HFFc6 (cell line): ENCODE measurements around the gene SLC25A38. TPM values are rescaled to one million over a fixed set of nuclear protein-coding genes. Genes with fewer than 3 reads are reported as not detected.
A peak's percentile ranks its signal among the peaks of the same experiment; 100 is the strongest.

Source experiments
- DNase-seq: peaks from one replicate; pipeline ENCODE4 v3.0.0-alpha.2; 2018
- H3K27ac Mint-ChIP-seq: 2 replicates; pipeline ENCODE4 v1.8.0; 2020; ENCODE audit warnings: mild to moderate bottlenecking, mixed read lengths
- H3K27me3 Mint-ChIP-seq: 2 replicates; pipeline ENCODE4 v1.8.0; 2021; ENCODE audit warnings: mild to moderate bottlenecking, moderate library complexity, mixed read lengths; ENCODE audit not compliant: insufficient read depth
- H3K36me3 Mint-ChIP-seq: 2 replicates; pipeline ENCODE4 v1.8.0; 2021; ENCODE audit warnings: low read depth, mixed read lengths
- H3K4me1 Mint-ChIP-seq: 2 replicates; pipeline ENCODE4 v1.8.0; 2020; ENCODE audit warnings: low read depth, mixed read lengths
- H3K4me3 Mint-ChIP-seq: 2 replicates; pipeline ENCODE4 v1.8.0; 2020; ENCODE audit warnings: mild to moderate bottlenecking, moderate library complexity, mixed read lengths
- H3K9me3 Mint-ChIP-seq: 2 replicates; pipeline ENCODE4 v1.8.0; 2020; ENCODE audit warnings: mild to moderate bottlenecking, mixed read lengths
- total RNA-seq, 6 experiments: library from RNA; stranded (reverse); fragmentation: NEBNext Ultra II Directional; extraction: Animal tissue kit (Norgen Biotek cat#: 25700); gene quantifications; 2 replicates in 1 of 6; 3 replicates in 5 of 6; pipeline ENCODE4 v1.2.3, GENCODE V29; 2021
- TF ChIP-seq, protein P1 (sequence below): fragments of 200-600 bp; sonication (generic); IDR thresholded peaks from 2 replicates; pipeline ENCODE4 v1.5.0; 2021; ENCODE audit warnings: antibody characterized with exemption, mild to moderate bottlenecking

Gene SLC25A38
- total RNA-seq, 6 experiments from 2014 or later = 24.8 to 32.4 (median 27.9) TPM

DNA sequence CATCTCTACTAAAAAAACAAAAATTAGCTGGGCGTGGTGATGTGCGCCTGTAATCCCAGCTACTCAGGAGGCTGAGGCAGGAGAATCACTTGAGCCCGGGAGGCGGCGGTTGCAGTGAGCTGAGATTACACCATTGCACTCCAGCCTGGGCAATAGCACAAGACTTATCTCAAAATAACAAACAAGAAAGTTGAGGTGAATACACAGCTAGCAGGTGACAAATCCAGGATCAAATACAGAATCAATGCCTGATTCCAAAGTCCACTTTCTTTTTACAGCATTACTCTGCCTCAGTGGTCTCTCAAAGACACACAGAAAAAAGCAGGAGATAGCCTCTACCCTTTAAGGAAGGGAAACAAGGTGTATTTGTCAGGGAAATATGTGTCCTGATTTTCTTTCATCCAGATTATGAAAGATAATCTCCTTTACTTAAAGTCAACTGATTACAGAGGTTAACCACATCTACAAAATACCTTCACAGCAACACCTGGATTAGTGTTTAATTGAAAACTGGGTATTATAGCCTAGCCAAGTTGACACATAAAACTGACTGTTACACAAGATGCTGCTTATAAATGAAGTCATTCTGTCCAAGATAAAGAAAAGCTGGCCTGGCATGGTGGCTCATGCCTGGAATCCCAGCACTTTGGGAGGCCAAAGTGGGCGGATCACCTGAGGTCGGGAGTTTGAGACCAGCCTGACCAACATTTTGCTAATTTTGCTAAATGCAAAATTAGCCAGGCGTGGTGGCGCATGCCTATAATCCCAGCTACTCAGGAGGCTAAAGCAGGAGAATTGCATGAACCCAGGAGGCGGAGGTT, 4.0 kb upstream of the SLC25A38 start:
- H3K27me3 Mint-ChIP-seq = peaks cover 7% of the 10 kb centered on the region
- H3K4me1 Mint-ChIP-seq = peaks cover 9% of the 10 kb centered on the region; the same call in 1 of the 2 replicates
- H3K27ac Mint-ChIP-seq = no peak overlapping the region
- no peaks in the 10 kb centered on the region for H3K9me3 Mint-ChIP-seq
- no peaks in the 10 kb centered on the region for H3K36me3 Mint-ChIP-seq
- no peak overlapping the region for H3K4me3 Mint-ChIP-seq
- TF ChIP-seq, protein P1, sequence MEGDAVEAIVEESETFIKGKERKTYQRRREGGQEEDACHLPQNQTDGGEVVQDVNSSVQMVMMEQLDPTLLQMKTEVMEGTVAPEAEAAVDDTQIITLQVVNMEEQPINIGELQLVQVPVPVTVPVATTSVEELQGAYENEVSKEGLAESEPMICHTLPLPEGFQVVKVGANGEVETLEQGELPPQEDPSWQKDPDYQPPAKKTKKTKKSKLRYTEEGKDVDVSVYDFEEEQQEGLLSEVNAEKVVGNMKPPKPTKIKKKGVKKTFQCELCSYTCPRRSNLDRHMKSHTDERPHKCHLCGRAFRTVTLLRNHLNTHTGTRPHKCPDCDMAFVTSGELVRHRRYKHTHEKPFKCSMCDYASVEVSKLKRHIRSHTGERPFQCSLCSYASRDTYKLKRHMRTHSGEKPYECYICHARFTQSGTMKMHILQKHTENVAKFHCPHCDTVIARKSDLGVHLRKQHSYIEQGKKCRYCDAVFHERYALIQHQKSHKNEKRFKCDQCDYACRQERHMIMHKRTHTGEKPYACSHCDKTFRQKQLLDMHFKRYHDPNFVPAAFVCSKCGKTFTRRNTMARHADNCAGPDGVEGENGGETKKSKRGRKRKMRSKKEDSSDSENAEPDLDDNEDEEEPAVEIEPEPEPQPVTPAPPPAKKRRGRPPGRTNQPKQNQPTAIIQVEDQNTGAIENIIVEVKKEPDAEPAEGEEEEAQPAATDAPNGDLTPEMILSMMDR = no peak
- DNase-seq = no peak

GRCh38 chr3:39379778-39380155, 3.4 kb upstream of the SLC25A38 start:
- Mint-ChIP-seq H3K4me1 (peaks cover 13% of the 10 kb centered on the region; the same call in 1 of the 2 replicates), H3K36me3 (no peaks in the 10 kb centered on the region), H3K4me3 (no peak overlapping the region), H3K27me3 (peaks cover 5% of the 10 kb centered on the region), H3K9me3 (no peaks in the 10 kb centered on the region), H3K27ac (no peak overlapping the region)
- no peak for DNase-seq
- TF ChIP-seq, protein P1 = no peak

GRCh38 chr3:39381432-39381831, 1.7 kb upstream of the SLC25A38 start:
- Mint-ChIP-seq H3K36me3 (no peaks in the 10 kb centered on the region), H3K4me1 (peaks cover 26% of the 10 kb centered on the region), H3K9me3 (no peaks in the 10 kb centered on the region), H3K27ac (no peak overlapping the region), H3K4me3 (no peak overlapping the region), H3K27me3 (no peaks in the 10 kb centered on the region; the same call in none of the 2 replicates)
- TF ChIP-seq, protein P1 = no peak
- no peak for DNase-seq

GRCh38 chr3:39383881-39384664, 903 bp downstream of the SLC25A38 start:
- H3K9me3 Mint-ChIP-seq = no peaks in the 10 kb centered on the region
- H3K36me3 Mint-ChIP-seq = no peaks in the 10 kb centered on the region
- peak overlapping the region; percentile 98 for H3K27ac Mint-ChIP-seq
- peak; percentile 88 for DNase-seq
- H3K4me1 Mint-ChIP-seq = peaks cover 41% of the 10 kb centered on the region
- peak overlapping the region; percentile 99 for H3K4me3 Mint-ChIP-seq
- no peaks in the 10 kb centered on the region; the same call in 1 of the 2 replicates for H3K27me3 Mint-ChIP-seq
- TF ChIP-seq, protein P1 = peak; percentile 56

GRCh38 chr3:39384665-39385000, 1.5 kb downstream of the SLC25A38 start:
- TF ChIP-seq, protein P1 = no peak
- Mint-ChIP-seq H3K4me1 (peaks cover 41% of the 10 kb centered on the region), H3K36me3 (no peaks in the 10 kb centered on the region), H3K4me3 (peak overlapping the region; percentile 99), H3K27me3 (no peaks in the 10 kb centered on the region; the same call in 1 of the 2 replicates), H3K27ac (peak overlapping the region; percentile 44), H3K9me3 (no peaks in the 10 kb centered on the region)
- no peak for DNase-seq
